ENCODE measurements around the gene PPIL4. TPM values are rescaled to one million over a fixed set of nuclear protein-coding genes. Genes with fewer than 3 reads are reported as not detected.
A peak's percentile ranks its signal among the peaks of the same experiment; 100 is the strongest.

PPIL4 gene
- total and polyA plus RNA-seq, 2 of the 13 experiments (the other 11 are each of a cell fraction or from before 2014, with no cell fraction given), result 5.5 to 46.0 TPM

- TF ChIP-seq AGO1 (IDR thresholded peaks at IDR 0.05; ENCODE audit: low read depth, low read length, poor library complexity, severe bottlenecking), result no peak
- no peak for TF ChIP-seq TMF1 (CRISPR knock-in tag; IDR thresholded peaks at IDR 0.05; ENCODE audit: low read depth)
- no peak for TF ChIP-seq ZFP36 (IDR thresholded peaks at IDR 0.05; ENCODE audit: borderline replicate concordance, low read depth, low read length, partially characterized antibody)
- no peak for TF ChIP-seq MED13 (CRISPR knock-in tag; IDR thresholded peaks at IDR 0.05)
- TF ChIP-seq ZSCAN21 (CRISPR knock-in tag; IDR thresholded peaks at IDR 0.05; ENCODE audit: borderline replicate concordance), result no peak
- TF ChIP-seq FOXJ3 (CRISPR knock-in tag; IDR thresholded peaks at IDR 0.05; ENCODE audit: borderline replicate concordance), result peak; percentile 58; the same call in 1 of the 2 replicates
- no peak for TF ChIP-seq SP4 (CRISPR knock-in tag; IDR thresholded peaks at IDR 0.05)
- TF ChIP-seq CAMTA2 (CRISPR knock-in tag; IDR thresholded peaks at IDR 0.05; ENCODE audit: borderline replicate concordance), result no peak
- TF ChIP-seq ARID2 (CRISPR knock-in tag; IDR thresholded peaks at IDR 0.05; ENCODE audit: borderline replicate concordance), result no peak
- TF ChIP-seq, protein P1, sequence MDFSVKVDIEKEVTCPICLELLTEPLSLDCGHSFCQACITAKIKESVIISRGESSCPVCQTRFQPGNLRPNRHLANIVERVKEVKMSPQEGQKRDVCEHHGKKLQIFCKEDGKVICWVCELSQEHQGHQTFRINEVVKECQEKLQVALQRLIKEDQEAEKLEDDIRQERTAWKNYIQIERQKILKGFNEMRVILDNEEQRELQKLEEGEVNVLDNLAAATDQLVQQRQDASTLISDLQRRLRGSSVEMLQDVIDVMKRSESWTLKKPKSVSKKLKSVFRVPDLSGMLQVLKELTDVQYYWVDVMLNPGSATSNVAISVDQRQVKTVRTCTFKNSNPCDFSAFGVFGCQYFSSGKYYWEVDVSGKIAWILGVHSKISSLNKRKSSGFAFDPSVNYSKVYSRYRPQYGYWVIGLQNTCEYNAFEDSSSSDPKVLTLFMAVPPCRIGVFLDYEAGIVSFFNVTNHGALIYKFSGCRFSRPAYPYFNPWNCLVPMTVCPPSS (IDR thresholded peaks at IDR 0.05), result no peak
- TF ChIP-seq TBP (CRISPR knock-in tag; IDR thresholded peaks at IDR 0.05), result 0 out of 2 replicates have a peak, but pooled peaks have one; percentile 32
- TF ChIP-seq SIN3B (IDR thresholded peaks at IDR 0.05; ENCODE audit: low read length), result no peak
- 0 out of 2 replicates have a peak, but pooled peaks have one; percentile 68 for TF ChIP-seq AHR (CRISPR knock-in tag; IDR thresholded peaks at IDR 0.05)
- TF ChIP-seq, protein P2, sequence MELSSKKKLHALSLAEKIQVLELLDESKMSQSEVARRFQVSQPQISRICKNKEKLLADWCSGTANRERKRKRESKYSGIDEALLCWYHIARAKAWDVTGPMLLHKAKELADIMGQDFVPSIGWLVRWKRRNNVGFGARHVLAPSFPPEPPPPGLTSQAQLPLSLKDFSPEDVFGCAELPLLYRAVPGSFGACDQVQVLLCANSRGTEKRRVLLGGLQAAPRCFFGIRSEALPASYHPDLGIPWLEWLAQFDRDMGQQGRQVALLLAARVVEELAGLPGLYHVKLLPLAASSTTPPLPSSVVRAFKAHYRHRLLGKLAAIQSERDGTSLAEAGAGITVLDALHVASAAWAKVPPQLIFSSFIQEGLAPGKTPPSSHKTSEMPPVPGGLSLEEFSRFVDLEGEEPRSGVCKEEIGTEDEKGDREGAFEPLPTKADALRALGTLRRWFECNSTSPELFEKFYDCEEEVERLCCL (CRISPR knock-in tag; IDR thresholded peaks at IDR 0.05; ENCODE audit: borderline replicate concordance), result 0 out of 2 replicates have a peak, but pooled peaks have one; percentile 40
- no peak for TF ChIP-seq HNF4G (IDR thresholded peaks at IDR 0.05; ENCODE audit: borderline replicate concordance, low read depth, low read length)
- TF ChIP-seq HNF4G (CRISPR knock-in tag; IDR thresholded peaks at IDR 0.05; ENCODE audit: borderline replicate concordance, low read depth), result no peak
- no peak for TF ChIP-seq HCFC1 (IDR thresholded peaks at IDR 0.05; ENCODE audit: low read depth, low read length)
- peak; percentile 21 for TF ChIP-seq HNRNPLL (IDR thresholded peaks at IDR 0.05; ENCODE audit: low read depth, low read length, poor library complexity, severe bottlenecking)
- TF ChIP-seq SMAD1 (CRISPR knock-in tag; IDR thresholded peaks at IDR 0.05; ENCODE audit: borderline replicate concordance, low read depth), result no peak
- 0 out of 2 replicates have a peak, but pooled peaks have one; percentile 17 for TF ChIP-seq CREM (IDR thresholded peaks at IDR 0.05)
- TF ChIP-seq CREM (CRISPR knock-in tag; IDR thresholded peaks at IDR 0.05), result no peak
- TF ChIP-seq ZBTB25 (CRISPR knock-in tag; IDR thresholded peaks at IDR 0.05), result peak; percentile 23
- TF ChIP-seq, protein P3, sequence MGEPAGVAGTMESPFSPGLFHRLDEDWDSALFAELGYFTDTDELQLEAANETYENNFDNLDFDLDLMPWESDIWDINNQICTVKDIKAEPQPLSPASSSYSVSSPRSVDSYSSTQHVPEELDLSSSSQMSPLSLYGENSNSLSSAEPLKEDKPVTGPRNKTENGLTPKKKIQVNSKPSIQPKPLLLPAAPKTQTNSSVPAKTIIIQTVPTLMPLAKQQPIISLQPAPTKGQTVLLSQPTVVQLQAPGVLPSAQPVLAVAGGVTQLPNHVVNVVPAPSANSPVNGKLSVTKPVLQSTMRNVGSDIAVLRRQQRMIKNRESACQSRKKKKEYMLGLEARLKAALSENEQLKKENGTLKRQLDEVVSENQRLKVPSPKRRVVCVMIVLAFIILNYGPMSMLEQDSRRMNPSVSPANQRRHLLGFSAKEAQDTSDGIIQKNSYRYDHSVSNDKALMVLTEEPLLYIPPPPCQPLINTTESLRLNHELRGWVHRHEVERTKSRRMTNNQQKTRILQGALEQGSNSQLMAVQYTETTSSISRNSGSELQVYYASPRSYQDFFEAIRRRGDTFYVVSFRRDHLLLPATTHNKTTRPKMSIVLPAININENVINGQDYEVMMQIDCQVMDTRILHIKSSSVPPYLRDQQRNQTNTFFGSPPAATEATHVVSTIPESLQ (CRISPR knock-in tag; conservative IDR thresholded peaks at IDR 0.05), result no peak; the same call in 1 of the 2 replicates
- no peak for TF ChIP-seq SMAD9 (CRISPR knock-in tag; IDR thresholded peaks at IDR 0.05)
These were observed 19.9 kb upstream of the PPIL4 start, which contains the start of gene GINM1 (continued) for GRCh38 chr6:149565527-149566409.
